Prostate gland (tissue), 2 donors: Measurements from ENCODE around the gene LILRB2. TPM values are rescaled to one million over a fixed set of nuclear protein-coding genes. Genes with fewer than 3 reads are reported as not detected.

Experiments
- DNase-seq: peaks from one replicate; pipeline ENCODE4 v3.0.0-alpha.2; 2019; ENCODE audit warnings: low spot score
- H3K27ac ChIP-seq, 2 donors: fragments of 200-600 bp; sonication (generic); 2 replicates each; pipeline ENCODE4 v1.5.1; 2017 to 2019
- H3K27me3 ChIP-seq: fragments of 200-600 bp; sonication (generic); replicated peaks from 2 replicates; pipeline ENCODE4 v1.5.1; 2019; ENCODE audit not compliant: insufficient read depth
- H3K36me3 ChIP-seq, 2 donors: fragments of 200-600 bp; sonication (generic); 1 replicate in 1 of 2; 2 replicates in 1 of 2; pipeline versions ENCODE4 v1.5.1 to v1.8.1; 2017 to 2019
- H3K4me1 ChIP-seq: fragments of 200-600 bp; sonication (generic); replicated peaks from 2 replicates; pipeline ENCODE4 v1.5.1; 2019
- H3K4me3 ChIP-seq, 2 donors: fragments of 200-600 bp; sonication (generic); 2 replicates each; pipeline ENCODE4 v1.5.1; 2017 to 2019
- H3K9me3 ChIP-seq: fragments of 200-600 bp; sonication (generic); 2 replicates; pipeline ENCODE4 v1.5.1; 2017
- CTCF ChIP-seq, 4 experiments: fragments of 200-600 bp in 2 of 4; fragments of 450-650 bp in 2 of 4; sonication (generic) in 2 of 4; IDR thresholded peaks; 1 replicate in 3 of 4; 2 replicates in 1 of 4; pipeline ENCODE4 v1.5.1; 2016 to 2019; ENCODE audit warnings: antibody characterized with exemption in 4 of 4, mild to moderate bottlenecking in 2 of 4, moderate library complexity in 2 of 4
- POLR2A ChIP-seq: fragments of 450-650 bp; IDR thresholded peaks from one replicate; pipeline ENCODE4 v1.6.1; 2016; ENCODE audit warnings: antibody characterized with exemption, mild to moderate bottlenecking
- POLR2AphosphoS5 ChIP-seq: sonication (generic); formaldehyde crosslinking; IDR thresholded peaks from one replicate; pipeline ENCODE4 v1.6.1; 2017; ENCODE audit warnings: antibody characterized with exemption
- WGBS: methylation state at CpG from one replicate; pipeline ENCODE4 v1.1.5; 2018; 5-methylcytosine and 5-hydroxymethylcytosine counted together
- intact Hi-C: fragments of 100-400 bp; cut with DNase I; formaldehyde crosslinking; loops from one replicate; pipeline ENCODE4 v1.14.2; 2022
- total RNA-seq, 2 donors: library from RNA; depleted of rRNA; stranded (reverse); fragments of >200 nt; gene quantifications; one replicate each; pipeline ENCODE4 v1.1.0, GENCODE V29; 2016

Gene LILRB2
- total RNA-seq, 2 donors from 2014 or later: 0.09 to 1.4 TPM

- H3K4me3 ChIP-seq: no peak overlapping the region
- H3K9me3 ChIP-seq: no peaks in the 10 kb centered on the region
- H3K27me3 ChIP-seq: peaks cover 11% of the 10 kb centered on the region
- H3K27ac ChIP-seq: no peak overlapping the region
- TF ChIP-seq POLR2A: no peak
- no peak for TF ChIP-seq POLR2AphosphoS5
- no peak for TF ChIP-seq CTCF (IDR thresholded peaks at IDR 0.05)
- DNase-seq: no peak
- intact Hi-C loops: no loop called here
- H3K4me1 ChIP-seq: no peaks in the 10 kb centered on the region
- 53% methylated on average over 26 of the region's 26 CpGs for WGBS
- no peaks in the 10 kb centered on the region for H3K36me3 ChIP-seq
Observed at GRCh38 chr19:54255105-54255775, 25.7 kb downstream of the LILRB2 start.

- Histone ChIP-seq H3K9me3 (no peaks in the 10 kb centered on the region), H3K4me3 (no peak overlapping the region), H3K27me3 (peaks cover 11% of the 10 kb centered on the region), H3K27ac (no peak overlapping the region), H3K36me3 (no peaks in the 10 kb centered on the region), H3K4me1 (no peaks in the 10 kb centered on the region)
- intact Hi-C loops: no loop called here
- no peak for DNase-seq
- WGBS: 48% methylated on average over 16 of the region's 17 CpGs
- no peak for TF ChIP-seq POLR2A
- TF ChIP-seq POLR2AphosphoS5: no peak
- no peak for TF ChIP-seq CTCF (IDR thresholded peaks at IDR 0.05)
Observed at GRCh38 chr19:54254195-54254906, 26.6 kb downstream of the LILRB2 start.

GRCh38 chr19:54253331-54254194 lies 27.3 kb downstream of the LILRB2 start:
- peaks cover 11% of the 10 kb centered on the region for H3K27me3 ChIP-seq
- 52% methylated on average over 23 of the region's 23 CpGs for WGBS
- DNase-seq: no peak

GRCh38 chr19:54252845-54253244 lies 28.1 kb downstream of the LILRB2 start:
- Histone ChIP-seq H3K27ac (no peak overlapping the region), H3K4me3 (no peak overlapping the region), H3K4me1 (no peaks in the 10 kb centered on the region), H3K27me3 (peaks cover 11% of the 10 kb centered on the region), H3K36me3 (no peaks in the 10 kb centered on the region), H3K9me3 (no peaks in the 10 kb centered on the region)
- 79% methylated on average over 11 of the region's 11 CpGs for WGBS
- intact Hi-C loops: no loop called here
- TF ChIP-seq POLR2A (no peak), POLR2AphosphoS5 (no peak), CTCF (IDR thresholded peaks at IDR 0.05) (no peak)
- DNase-seq: no peak

More at GRCh38 chr19:54253331-54254194, 27.3 kb downstream of the LILRB2 start:
- no peak overlapping the region for H3K27ac ChIP-seq
- no peaks in the 10 kb centered on the region for H3K9me3 ChIP-seq
- H3K4me1 ChIP-seq: no peaks in the 10 kb centered on the region
- intact Hi-C loops: no loop called here
- no peaks in the 10 kb centered on the region for H3K36me3 ChIP-seq
- H3K4me3 ChIP-seq: no peak overlapping the region
- TF ChIP-seq POLR2A (no peak), POLR2AphosphoS5 (no peak), CTCF (IDR thresholded peaks at IDR 0.05) (no peak)
